Mucosa of descending colon (tissue), 3 donors: Measurements from ENCODE around the gene SLC13A4. TPM values are rescaled to one million over a fixed set of nuclear protein-coding genes. Genes with fewer than 3 reads are reported as not detected.
"Not testable (repeated sequence)": the region's sequence is repeated elsewhere in the genome, so short reads cannot be mapped to it uniquely, and the experiment has no call there.

Experiments
- ATAC-seq: fragments of 200-7000 bp; cut with Tn5 transposase; one replicate; pipeline ENCODE4 v1.9.1; 2020; ENCODE audit warnings: mild to moderate bottlenecking, moderate library complexity
- DNase-seq, 3 donors: peaks; one replicate each; pipeline ENCODE4 v3.0.0-alpha.2; 2020
- H3K36me3 ChIP-seq: fragments of 200-600 bp; one replicate; pipeline ENCODE4 v1.8.0; 2021; ENCODE audit warnings: low read depth, mild to moderate bottlenecking
- H3K4me1 ChIP-seq: fragments of 200-600 bp; one replicate; pipeline ENCODE4 v1.8.0; 2021; ENCODE audit warnings: low read depth, mild to moderate bottlenecking
- H3K4me3 ChIP-seq: fragments of 200-600 bp; one replicate; pipeline ENCODE4 v1.8.0; 2021; ENCODE audit warnings: mild to moderate bottlenecking
- H3K9me3 ChIP-seq: fragments of 200-600 bp; one replicate; pipeline ENCODE4 v1.8.0; 2021; ENCODE audit warnings: mild to moderate bottlenecking
- intact Hi-C, 2 donors: fragments of 100-400 bp; cut with DNase I in 1 of 2; cut with micrococcal nuclease in 1 of 2; formaldehyde crosslinking; loops; one replicate each; pipeline versions ENCODE4 v1.11.0 to v1.11.1; 2022; cut with DNase I, micrococcal nuclease
- total RNA-seq, 3 donors: library from RNA; stranded (reverse); fragmentation: NEBNext Ultra II Directional in 2 of 3; extraction: Animal tissue kit (Norgen Biotek cat#: 25700) in 2 of 3; gene quantifications; one replicate each; pipeline versions ENCODE4 v1.2.1 to v1.2.4, GENCODE V29; 2021 to 2023
- TF ChIP-seq, protein P1 (sequence below): fragments of 200-600 bp; IDR thresholded peaks from one replicate; pipeline ENCODE4 v1.8.0; 2022; ENCODE audit warnings: antibody characterized with exemption, mild to moderate bottlenecking
- donor health status: DM: no; HTN: no; CAD: no; lungs with moderate emphysema.
- donor health status: DM: no; HTN: no; CAD: no.
- donor health status: DM: no; HTN: yes; CAD: no.

SLC13A4 gene
- total RNA-seq, 3 donors from 2014 or later, result not detected

DNA sequence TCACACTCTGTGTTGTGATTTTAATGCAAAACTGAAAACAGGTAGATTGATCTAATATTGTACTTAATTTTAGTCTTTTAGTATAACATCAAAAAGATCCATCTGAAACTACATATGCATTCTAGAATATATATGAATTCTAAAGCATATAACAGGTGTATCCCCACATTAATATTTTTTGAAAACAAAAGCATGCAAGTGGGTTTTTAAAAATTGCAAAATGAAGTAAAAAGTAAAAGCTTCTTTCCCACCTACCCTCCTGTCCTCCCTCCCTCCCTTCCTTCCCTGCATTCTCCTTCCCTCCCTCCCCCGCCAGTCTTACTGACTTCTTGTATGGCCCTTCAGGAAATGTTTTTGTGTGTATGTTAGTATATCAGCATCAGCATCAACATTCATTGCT lies 80.2 kb downstream of the SLC13A4 start:
- DNase-seq (no peak), ATAC-seq (no peak)
- TF ChIP-seq, protein P1, sequence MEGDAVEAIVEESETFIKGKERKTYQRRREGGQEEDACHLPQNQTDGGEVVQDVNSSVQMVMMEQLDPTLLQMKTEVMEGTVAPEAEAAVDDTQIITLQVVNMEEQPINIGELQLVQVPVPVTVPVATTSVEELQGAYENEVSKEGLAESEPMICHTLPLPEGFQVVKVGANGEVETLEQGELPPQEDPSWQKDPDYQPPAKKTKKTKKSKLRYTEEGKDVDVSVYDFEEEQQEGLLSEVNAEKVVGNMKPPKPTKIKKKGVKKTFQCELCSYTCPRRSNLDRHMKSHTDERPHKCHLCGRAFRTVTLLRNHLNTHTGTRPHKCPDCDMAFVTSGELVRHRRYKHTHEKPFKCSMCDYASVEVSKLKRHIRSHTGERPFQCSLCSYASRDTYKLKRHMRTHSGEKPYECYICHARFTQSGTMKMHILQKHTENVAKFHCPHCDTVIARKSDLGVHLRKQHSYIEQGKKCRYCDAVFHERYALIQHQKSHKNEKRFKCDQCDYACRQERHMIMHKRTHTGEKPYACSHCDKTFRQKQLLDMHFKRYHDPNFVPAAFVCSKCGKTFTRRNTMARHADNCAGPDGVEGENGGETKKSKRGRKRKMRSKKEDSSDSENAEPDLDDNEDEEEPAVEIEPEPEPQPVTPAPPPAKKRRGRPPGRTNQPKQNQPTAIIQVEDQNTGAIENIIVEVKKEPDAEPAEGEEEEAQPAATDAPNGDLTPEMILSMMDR, result no peak
- Histone ChIP-seq H3K9me3 (no peaks in the 10 kb centered on the region), H3K4me3 (no peak overlapping the region), H3K4me1 (no peaks in the 10 kb centered on the region), H3K36me3 (no peaks in the 10 kb centered on the region)
- intact Hi-C loops, result loop anchor here in 1 of 2 donors (10.0 kb wide), 1 partner anchor 363 kb away; no protein-coding TSS in a partner anchor

DNA sequence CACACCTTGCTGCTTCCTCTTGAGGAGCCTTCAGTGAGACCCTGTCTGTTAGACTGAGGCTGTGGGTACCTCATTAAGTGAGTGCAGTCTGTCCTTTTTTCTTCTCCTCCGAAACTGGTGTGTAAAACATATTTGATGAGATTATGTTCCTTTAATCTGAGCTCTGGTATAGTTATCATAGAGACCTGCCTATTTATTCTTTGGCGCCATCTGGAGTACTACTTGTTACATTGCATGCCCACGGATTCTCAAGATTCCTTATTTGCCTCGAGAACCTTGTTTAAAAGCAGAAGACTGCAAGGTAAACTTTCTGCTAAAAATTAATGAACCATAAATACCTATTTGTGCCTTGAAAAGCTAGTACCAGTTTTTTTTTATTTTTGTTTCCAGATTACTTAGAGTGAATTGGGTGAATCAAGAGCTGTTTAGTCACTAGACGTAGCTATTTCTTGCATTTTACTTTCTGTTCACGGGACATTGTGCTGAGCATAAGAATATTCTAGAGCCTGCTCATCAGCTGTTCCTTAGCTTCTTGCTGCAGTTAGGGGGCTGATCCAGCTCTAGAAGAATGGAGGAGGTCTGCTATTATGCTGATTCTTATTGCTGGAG lies 82.6 kb downstream of the SLC13A4 start:
- no peaks in the 10 kb centered on the region for H3K4me1 ChIP-seq
- H3K36me3 ChIP-seq, result no peaks in the 10 kb centered on the region
- H3K9me3 ChIP-seq, result no peaks in the 10 kb centered on the region
- intact Hi-C loops, result loop anchor here in 1 of 2 donors (10.0 kb wide), 1 partner anchor 361 kb away; no protein-coding TSS in a partner anchor
- TF ChIP-seq, protein P1, result peak; percentile 35
- H3K4me3 ChIP-seq, result no peak overlapping the region
- DNase-seq, result peak in 1 of 3 donors; percentile 48
- ATAC-seq, result peak; percentile 72

DNA sequence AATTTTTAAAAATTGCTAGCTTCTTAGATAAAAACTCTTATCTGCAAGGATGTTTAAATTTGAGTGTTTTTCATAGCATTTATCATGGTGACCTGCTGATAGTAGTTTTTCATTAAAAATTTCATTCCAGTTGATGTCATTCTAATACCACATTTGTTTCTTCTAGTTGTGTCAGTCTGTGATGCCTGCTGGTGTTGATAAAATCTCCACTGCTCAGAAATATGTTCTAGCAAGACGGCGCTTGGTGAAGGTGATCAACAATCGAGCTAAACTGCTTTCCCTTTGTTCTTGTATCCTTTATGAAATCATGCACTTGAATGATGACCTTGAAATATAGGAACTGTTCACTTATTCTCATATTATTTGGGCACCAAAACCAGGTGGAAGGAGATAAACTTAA lies 83.3 kb downstream of the SLC13A4 start:
- DNase-seq (no peak), ATAC-seq (no peak)
- intact Hi-C loops, result loop anchor here in 1 of 2 donors (10.0 kb wide), 1 partner anchor 360 kb away; no protein-coding TSS in a partner anchor
- H3K4me3 ChIP-seq, result no peak overlapping the region
- H3K36me3 ChIP-seq, result no peaks in the 10 kb centered on the region
- H3K9me3 ChIP-seq, result no peaks in the 10 kb centered on the region
- no peaks in the 10 kb centered on the region for H3K4me1 ChIP-seq
- TF ChIP-seq, protein P1, result no peak

DNA sequence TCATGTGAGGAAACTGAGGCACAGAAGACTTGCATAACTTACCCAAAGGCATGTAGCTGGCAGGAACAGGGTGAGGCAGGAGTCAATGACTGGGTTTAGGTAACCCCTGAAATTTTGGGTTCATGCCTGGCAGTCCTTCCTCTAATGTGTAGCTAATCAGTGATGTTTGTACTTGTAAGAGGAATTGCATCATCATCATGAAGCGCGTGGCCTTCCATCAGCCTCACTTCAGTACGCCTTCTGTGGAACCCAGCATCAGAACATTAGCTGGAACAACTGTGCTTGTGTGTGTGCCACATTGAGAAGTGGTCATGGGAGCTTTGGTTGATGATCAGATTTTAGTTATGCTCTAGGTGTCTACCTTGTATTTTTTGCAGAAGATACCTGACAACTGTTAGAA lies 83.8 kb downstream of the SLC13A4 start:
- intact Hi-C loops, result loop anchor here in 1 of 2 donors (10.0 kb wide), 1 partner anchor 359 kb away; no protein-coding TSS in a partner anchor
- no peaks in the 10 kb centered on the region for H3K9me3 ChIP-seq
- ATAC-seq (no peak), DNase-seq (no peak)
- H3K4me1 ChIP-seq, result no peaks in the 10 kb centered on the region
- TF ChIP-seq, protein P1, result no peak
- H3K4me3 ChIP-seq, result no peak overlapping the region
- no peaks in the 10 kb centered on the region for H3K36me3 ChIP-seq

DNA sequence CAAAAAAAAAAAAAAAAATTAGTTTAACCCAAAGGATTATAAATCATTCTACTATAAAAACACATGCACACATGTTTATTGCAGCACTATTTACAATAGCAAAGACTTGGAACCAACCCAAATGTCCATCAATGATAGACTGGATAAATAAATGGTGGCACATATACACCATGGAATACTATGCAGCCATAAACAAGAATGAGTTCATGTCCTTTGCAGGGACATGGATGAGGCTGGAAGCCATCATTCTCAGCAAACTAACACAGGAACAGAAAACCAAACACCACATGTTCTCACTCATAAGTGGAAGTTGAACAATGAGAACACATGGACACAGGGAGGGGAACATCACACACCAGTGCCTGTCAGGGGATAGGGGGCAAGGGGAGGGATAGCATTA lies 88.3 kb downstream of the SLC13A4 start:
- not testable (repeated sequence) for H3K36me3 ChIP-seq, H3K4me1 ChIP-seq, DNase-seq, ATAC-seq, H3K4me3 ChIP-seq, H3K9me3 ChIP-seq
- intact Hi-C loops, result loop anchor here in 1 of 2 donors (10.0 kb wide), 1 partner anchor 355 kb away; no protein-coding TSS in a partner anchor

DNA sequence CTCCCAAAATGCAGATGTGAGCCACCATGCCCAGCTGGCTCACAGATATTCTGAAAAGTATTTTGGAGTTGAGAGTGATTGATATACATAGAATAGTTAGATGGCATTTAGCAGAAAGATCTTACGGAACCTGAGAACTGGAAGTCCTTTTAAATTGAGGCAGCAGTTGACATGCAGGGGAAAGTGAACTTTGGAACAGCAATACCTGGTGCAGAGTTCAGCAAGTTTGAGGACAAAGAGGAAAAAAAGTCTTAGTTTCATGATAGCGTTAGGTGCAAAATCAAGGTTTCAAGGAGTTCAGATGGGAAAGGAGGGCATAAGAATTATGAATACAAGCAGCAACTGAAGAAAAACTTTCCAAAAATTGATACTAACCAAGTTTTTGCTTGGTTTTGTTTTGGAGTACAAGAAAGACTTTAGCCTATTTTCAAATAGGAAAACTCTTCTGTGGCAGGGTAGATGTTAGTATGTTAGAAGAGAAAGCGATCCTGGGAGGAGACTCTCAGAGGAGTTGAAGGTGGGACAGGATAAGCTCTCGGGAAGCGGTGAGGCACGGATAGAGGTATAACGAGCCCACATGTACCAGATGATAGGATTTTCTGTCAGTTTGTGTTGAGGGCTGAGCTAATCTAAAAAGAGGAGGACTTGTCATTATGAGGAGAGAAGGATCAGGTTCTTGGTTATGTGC lies 93.7 kb downstream of the SLC13A4 start:
- DNase-seq (no peak), ATAC-seq (no peak)
- Histone ChIP-seq H3K4me3 (no peak overlapping the region), H3K4me1 (no peaks in the 10 kb centered on the region), H3K9me3 (no peaks in the 10 kb centered on the region), H3K36me3 (no peaks in the 10 kb centered on the region)
- TF ChIP-seq, protein P1, result no peak
- intact Hi-C loops, result no loop called here
